ENCODE measurements around the gene BRSK1.

GRCh38 chr19:55319785-55320184 is 36.0 kb downstream of the BRSK1 start:
- TF ChIP-seq ZNF274 (IDR thresholded peaks at IDR 0.05; ENCODE audit: low read depth, low read length): no peak
- TF ChIP-seq YY1 (IDR thresholded peaks at IDR 0.05; ENCODE audit: insufficient read depth, insufficient read length): no peak
- TF ChIP-seq SUZ12 (IDR thresholded peaks at IDR 0.05; ENCODE audit: extremely low read depth, insufficient read depth, insufficient read length): no peak
